A673 (cell line): ENCODE data around the gene FNDC3B.

Experiments used
- CTCF ChIP-seq: fragments of 300-800, 200-600 bp; sonication (generic); conservative IDR thresholded peaks from 2 replicates; pipeline ENCODE4 v1.5.1; 2017; ENCODE audit warnings: low read depth, mild to moderate bottlenecking, antibody characterized with exemption, low read length, moderate library complexity, mixed read lengths
- EZH2 ChIP-seq: fragments of 200-600 bp; sonication (generic); IDR thresholded peaks from 2 replicates; pipeline ENCODE4 v1.6.1; 2017; ENCODE audit warnings: borderline replicate concordance, low read depth, mild to moderate bottlenecking, mixed read lengths, antibody characterized with exemption, low read length; ENCODE audit not compliant: poor library complexity, severe bottlenecking

GRCh38 chr3:172177803-172178316 is 138.5 kb downstream of the FNDC3B start:
- no peak for TF ChIP-seq CTCF
- TF ChIP-seq EZH2, result no peak
